Astrocyte of the cerebellum (primary cell): ENCODE measurements around the gene ANKRD18B.
A peak's percentile ranks its signal among the peaks of the same experiment; 100 is the strongest.
"Not testable (repeated sequence)": the region's sequence is repeated elsewhere in the genome, so short reads cannot be mapped to it uniquely, and the experiment has no call there.

Experiments
- DNase-seq: peaks from one replicate; pipeline ENCODE4 v3.0.0-alpha.2; 2011; ENCODE audit warnings: low read depth
- H3K4me3 ChIP-seq: 2 replicates; pipeline ENCODE4 v1.5.1; 2011; ENCODE audit warnings: mild to moderate bottlenecking, low read depth, low read length, moderate library complexity
- CTCF ChIP-seq: IDR thresholded peaks from 2 replicates; pipeline ENCODE4 v1.5.1; 2012; ENCODE audit warnings: low read length, low read depth, moderate library complexity, mild to moderate bottlenecking; ENCODE audit errors: missing control alignments
- in situ Hi-C: cut with HindIII; loops from 2 replicates; pipeline ENCODE4 v1.10.0; 2017; ENCODE audit warnings: low sequenced_read_pairs

ANKRD18B gene

GRCh38 chr9:33614001-33614687 lies 90.1 kb downstream of the ANKRD18B start:
- H3K4me3 ChIP-seq: no peak overlapping the region
- no peak for TF ChIP-seq CTCF
- in situ Hi-C loops: no loop called here
- DNase-seq: no peak

- DNase-seq, H3K4me3 ChIP-seq, in situ Hi-C loops: not testable (repeated sequence)
Observed at GRCh38 chr9:33618370-33618769, 94.3 kb downstream of the ANKRD18B start.

GRCh38 chr9:33619666-33620404 lies 95.8 kb downstream of the ANKRD18B start:
- H3K4me3 ChIP-seq: no peak overlapping the region
- TF ChIP-seq CTCF: no peak
- DNase-seq: peak; percentile 19
- in situ Hi-C loops: no loop called here

GRCh38 chr9:33620738-33621439 lies 96.8 kb downstream of the ANKRD18B start:
- DNase-seq: peak; percentile 23
- in situ Hi-C loops: no loop called here
- H3K4me3 ChIP-seq: no peak overlapping the region
- TF ChIP-seq CTCF: no peak
